GM21529 (cell line): ENCODE data around the gene SFPQ.
"Not testable (repeated sequence)": the region's sequence is repeated elsewhere in the genome, so short reads cannot be mapped to it uniquely, and the experiment has no call there.

Source experiments
- ATAC-seq: cut with Tn5 transposase; IDR thresholded peaks from one replicate; pipeline ENCODE4 v1.9.1; 2021; ENCODE audit not compliant: unreplicated experiment

Gene SFPQ

GRCh38 chr1:35192853-35193664, at the start of gene SFPQ:
TSS of gene SFPQ (minus strand) at chr1:35193145. CDS start at chr1:35193049, 96 bp downstream.
- ATAC-seq = peak; percentile 95

GRCh38 chr1:35236772-35237171, 43.8 kb upstream of the SFPQ start:
- not testable (repeated sequence) for ATAC-seq

GRCh38 chr1:35231287-35231686, 38.3 kb upstream of the SFPQ start:
- ATAC-seq = no peak

- ATAC-seq = no peak
These were observed 36.8 kb upstream of the SFPQ start for GRCh38 chr1:35229587-35230360.

GRCh38 chr1:35226546-35226945, 33.6 kb upstream of the SFPQ start:
- no peak for ATAC-seq

GRCh38 chr1:35223084-35223630, 30.2 kb upstream of the SFPQ start:
- no peak for ATAC-seq

- no peak for ATAC-seq
These were observed 29.6 kb upstream of the SFPQ start for GRCh38 chr1:35222322-35223083.

GRCh38 chr1:35220976-35221375, 28.0 kb upstream of the SFPQ start:
- ATAC-seq = no peak

GRCh38 chr1:35215346-35215745, 22.4 kb upstream of the SFPQ start:
- ATAC-seq = no peak

GRCh38 chr1:35211120-35211414, 18.1 kb upstream of the SFPQ start:
- ATAC-seq = no peak

GRCh38 chr1:35210321-35211119, 17.6 kb upstream of the SFPQ start:
- no peak for ATAC-seq

GRCh38 chr1:35203295-35203694, 10.3 kb upstream of the SFPQ start:
- no peak for ATAC-seq

GRCh38 chr1:35202048-35202719, 9.2 kb upstream of the SFPQ start:
- ATAC-seq = peak; percentile 79

- no peak for ATAC-seq
These were observed 8.7 kb upstream of the SFPQ start for GRCh38 chr1:35201631-35202030.

GRCh38 chr1:35192056-35192852, 691 bp downstream of the SFPQ start:
- ATAC-seq = peak; percentile 34

- ATAC-seq = no peak
These were observed 1.4 kb downstream of the SFPQ start for GRCh38 chr1:35191429-35192055.

- ATAC-seq = no peak
These were observed 2.2 kb downstream of the SFPQ start for GRCh38 chr1:35190784-35191183.

GRCh38 chr1:35188578-35189392, 4.2 kb downstream of the SFPQ start:
- no peak for ATAC-seq
